Fibroblast of lung (primary cell): Measurements from ENCODE around the gene NFAM1.

Source experiments
- CTCF ChIP-seq, 2 donors: IDR thresholded peaks in 1 of 2; conservative IDR thresholded peaks in 1 of 2; 1 replicate in 1 of 2; 2 replicates in 1 of 2; pipeline ENCODE4 v1.5.1; 2011 to 2012; ENCODE audit warnings: low read length in 2 of 2, control low read depth in 1 of 2, inconsistent platforms in 1 of 2, low read depth in 1 of 2, mild to moderate bottlenecking in 1 of 2
- EZH2 ChIP-seq: IDR thresholded peaks from 2 replicates; pipeline ENCODE4 v1.5.1; 2012; ENCODE audit warnings: low read length, control low read depth, mild to moderate bottlenecking; ENCODE audit errors: missing control alignments

GRCh38 chr22:42364604-42365110, 67.5 kb downstream of the NFAM1 start:
- TF ChIP-seq CTCF (conservative IDR thresholded peaks at IDR 0.05 in 1 of 2, IDR thresholded peaks at IDR 0.05 in 1 of 2; ENCODE audit: low read depth in 1 of 2, low read length in 2 of 2) (no peak), EZH2 (no peak)
